Right cardiac atrium (tissue), 5 donors: ENCODE results near the gene ZNF350. TPM values are rescaled to one million over a fixed set of nuclear protein-coding genes. Genes with fewer than 3 reads are reported as not detected.

ENCODE experiments used
- ATAC-seq, 2 donors: fragments of 200-7000 bp; cut with Tn5 transposase; one replicate each; pipeline versions ENCODE4 v1.8.0 to v1.9.1; 2020; ENCODE audit warnings: moderate library complexity in 2 of 2, mild to moderate bottlenecking in 1 of 2
- DNase-seq, 3 donors: peaks; one replicate each; pipeline ENCODE4 v3.0.0-alpha.2; 2020
- H3K27ac ChIP-seq: one replicate; pipeline ENCODE4 v1.5.1; 2013; ENCODE audit warnings: mild to moderate bottlenecking, low read length, control low read depth, moderate library complexity
- H3K27me3 ChIP-seq: one replicate; pipeline ENCODE4 v1.6.1; 2013; ENCODE audit not compliant: control insufficient read depth, insufficient read depth
- H3K4me1 ChIP-seq: one replicate; pipeline ENCODE4 v1.6.1; 2013; ENCODE audit warnings: low read length; ENCODE audit not compliant: control insufficient read depth, insufficient read depth
- H3K4me3 ChIP-seq: one replicate; pipeline ENCODE4 v1.5.1; 2013; ENCODE audit warnings: low read length, control low read depth
- H3K9me3 ChIP-seq: one replicate; pipeline ENCODE4 v1.6.1; 2013; ENCODE audit warnings: low read length; ENCODE audit not compliant: control insufficient read depth
- WGBS: extraction: QIAGEN DNeasy Blood & Tissue Kit; methylation state at CpG from one replicate; pipeline ENCODE4 v1.1.7; 2013; 5-methylcytosine and 5-hydroxymethylcytosine counted together
- intact Hi-C, 4 donors: fragments of 100-400 bp; cut with DNase I; formaldehyde crosslinking; loops; one replicate each; pipeline versions ENCODE4 v1.11.0 to v1.14.0; 2022 to 2023
- polyA plus RNA-seq: library from polyadenylated mRNA; stranded (reverse); fragments of 200-250 nt; gene quantifications from one replicate; pipeline ENCODE4 v1.2.3, GENCODE V29; 2013
- total RNA-seq, 4 donors: library from RNA; stranded (reverse); fragmentation: NEBNext Ultra II Directional; extraction: Animal tissue kit (Norgen Biotek cat#: 25700); gene quantifications; one replicate each; pipeline ENCODE4 v1.2.1, GENCODE V29; 2021
- donor health status: healthy with polysubstance abuse.
- donor health status: DM: no; HTN: yes; CAD: no.
- donor health status: DM: no; HTN: no; CAD: no.
- donor health status: DM: no; HTN: yes; CAD: no; lungs with severe emphysema.
- donor health status: DM: yes; HTN: yes; CAD: no.

Gene ZNF350
- total and polyA plus RNA-seq, 5 donors, result 5.2 to 11.3 (median 9.6) TPM

GRCh38 chr19:51927859-51928258, 58.8 kb downstream of the ZNF350 start:
- Histone ChIP-seq H3K4me3 (peak overlapping the region; percentile 99), H3K4me1 (peaks cover 3% of the 10 kb centered on the region), H3K9me3 (peaks cover 2% of the 10 kb centered on the region), H3K27ac (no peak overlapping the region), H3K27me3 (no peaks in the 10 kb centered on the region)
- DNase-seq, result no peak
- WGBS, result 35% methylated on average over 13 of the region's 13 CpGs
- no peak for ATAC-seq
- intact Hi-C loops, result loop anchor here in 1 of 4 donors (10.0 kb wide), 1 partner anchor 57 kb away; the partner anchor contains the start of gene ZNF350

DNA sequence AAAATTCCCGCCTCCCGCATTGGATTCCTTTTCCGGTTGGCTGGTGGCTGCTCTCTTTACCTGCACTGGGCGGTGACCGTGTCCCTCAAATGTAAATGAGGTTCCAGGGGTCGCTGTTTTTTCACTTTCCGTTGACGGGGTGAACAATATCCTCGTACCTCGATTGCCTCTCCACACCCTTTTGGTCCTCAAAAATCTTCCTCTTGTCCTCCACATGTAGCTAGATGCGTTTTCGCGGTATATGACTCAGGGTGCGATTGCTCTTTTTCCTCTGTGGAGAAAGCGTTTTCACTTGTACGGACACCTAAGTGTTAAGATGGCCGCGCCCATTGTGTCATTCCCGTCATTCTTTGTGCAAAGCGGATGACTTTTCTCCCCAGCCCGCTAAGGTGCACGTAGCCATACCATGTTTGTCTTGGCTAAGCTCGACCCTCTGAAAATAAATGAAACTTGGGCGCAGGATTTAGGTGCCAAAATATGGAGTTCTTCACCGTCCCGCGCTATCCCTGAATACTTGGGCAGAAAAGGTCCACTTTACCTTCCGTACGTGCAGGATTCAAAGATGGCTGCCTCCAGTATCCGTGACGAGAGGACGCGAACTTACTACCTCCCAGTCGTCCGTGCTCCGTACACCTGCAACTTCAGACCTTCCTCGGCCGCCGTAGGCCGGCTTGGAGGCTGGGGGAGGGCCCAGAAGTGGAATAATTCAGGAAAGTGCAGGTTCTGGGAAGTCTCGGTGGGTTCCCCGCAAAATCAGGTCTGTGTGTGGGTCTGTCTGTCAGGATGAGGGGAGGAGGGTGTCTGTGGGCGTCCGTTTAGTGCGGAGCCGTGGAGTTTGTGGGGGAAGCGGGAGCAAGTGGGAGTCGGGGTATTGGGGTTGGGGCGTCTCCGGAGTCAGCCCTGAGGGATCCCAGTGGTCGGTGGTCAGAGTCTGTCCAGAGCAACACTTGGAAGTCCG, 59.6 kb downstream of the ZNF350 start, which contains the start of gene ZNF613:
TSS of gene ZNF613 (plus strand) at position 689 of the 958 bp plus-strand sequence. CDS start 8,749 bp downstream, outside the sequence.
- Histone ChIP-seq H3K9me3 (peaks cover 5% of the 10 kb centered on the region), H3K27me3 (no peaks in the 10 kb centered on the region), H3K27ac (peak within 1 kb of the TSS; percentile 95), H3K4me3 (peak within 1 kb of the TSS; percentile 99), H3K4me1 (peaks cover 3% of the 10 kb centered on the region)
- ATAC-seq, result peak; percentile 98 to 99
- DNase-seq, result peak; percentile 91 to 94 (median 94)
- intact Hi-C loops, result loop anchor here in 1 of 4 donors (10.0 kb wide), 1 partner anchor 58 kb away; the partner anchor contains the start of gene ZNF350
- WGBS, result under 1% methylated on average over 52 of the region's 52 CpGs

DNA sequence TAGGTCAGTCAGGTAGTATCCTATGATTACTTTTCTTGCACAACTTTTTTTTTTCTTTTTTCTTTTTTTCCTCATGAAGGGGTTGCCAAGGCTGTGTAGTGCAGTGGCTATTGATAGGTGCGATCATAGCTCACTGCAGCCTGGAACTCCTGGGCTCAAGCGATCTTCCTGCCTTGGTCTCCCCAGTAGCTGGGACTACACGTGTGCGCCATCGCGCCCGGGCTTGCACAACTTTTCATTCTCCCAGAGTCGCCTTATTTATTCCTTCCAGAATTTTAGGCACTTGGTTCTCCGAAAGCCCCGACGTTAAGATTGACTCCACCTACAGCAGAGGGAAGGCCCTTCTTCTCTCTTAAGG, 60.2 kb downstream of the ZNF350 start:
- Histone ChIP-seq H3K27ac (peak overlapping the region; percentile 95), H3K9me3 (peaks cover 5% of the 10 kb centered on the region), H3K27me3 (no peaks in the 10 kb centered on the region), H3K4me3 (peak overlapping the region; percentile 99), H3K4me1 (peaks cover 3% of the 10 kb centered on the region)
- 17% methylated on average over 11 of the region's 11 CpGs for WGBS
- intact Hi-C loops, result loop anchor here in 1 of 4 donors (10.0 kb wide), 1 partner anchor 58 kb away; the partner anchor contains the start of gene ZNF350
- DNase-seq (no peak), ATAC-seq (no peak)

- no peaks in the 10 kb centered on the region for H3K27me3 ChIP-seq
- 88% methylated on average over 8 of the region's 8 CpGs for WGBS
- H3K4me3 ChIP-seq, result no peak overlapping the region
- H3K27ac ChIP-seq, result no peak overlapping the region
- peaks cover 18% of the 10 kb centered on the region for H3K9me3 ChIP-seq
- no peaks in the 10 kb centered on the region for H3K4me1 ChIP-seq
- ATAC-seq (no peak), DNase-seq (no peak)
- intact Hi-C loops, result loop anchor here in 1 of 4 donors (10.0 kb wide), 1 partner anchor 63 kb away; the partner anchor contains the start of gene ZNF350
Measured at GRCh38 chr19:51921949-51922348, 64.7 kb downstream of the ZNF350 start.

DNA sequence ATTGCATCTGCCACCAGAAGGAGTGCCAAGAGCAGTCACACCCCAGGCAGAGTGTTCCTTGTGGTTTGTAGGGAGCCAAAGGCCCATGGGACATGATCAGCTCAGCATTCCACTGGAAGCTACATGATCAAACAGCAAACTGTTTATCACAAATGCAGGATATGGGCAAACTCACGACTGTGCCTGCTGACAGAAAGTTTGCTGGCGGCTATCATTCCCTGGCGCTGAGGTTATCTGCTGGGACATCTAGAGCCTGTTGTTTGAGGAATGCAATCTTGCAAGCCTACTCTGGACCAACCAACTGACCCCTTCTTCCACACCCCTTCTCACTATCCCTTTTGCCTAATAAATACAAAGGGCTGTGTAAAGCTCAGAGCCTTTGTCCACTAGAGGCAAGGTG, 67.0 kb downstream of the ZNF350 start:
- no peaks in the 10 kb centered on the region for H3K4me1 ChIP-seq
- no peak for DNase-seq
- H3K27ac ChIP-seq, result no peak overlapping the region
- H3K9me3 ChIP-seq, result peaks cover 18% of the 10 kb centered on the region
- H3K27me3 ChIP-seq, result no peaks in the 10 kb centered on the region
- H3K4me3 ChIP-seq, result no peak overlapping the region
- intact Hi-C loops, result loop anchor here in 1 of 4 donors (10.0 kb wide), 1 partner anchor 65 kb away; the partner anchor contains the start of gene ZNF350
- 85% methylated on average over 3 of the region's 3 CpGs for whole genome bisulfite sequencing
- no peak for ATAC-seq

DNA sequence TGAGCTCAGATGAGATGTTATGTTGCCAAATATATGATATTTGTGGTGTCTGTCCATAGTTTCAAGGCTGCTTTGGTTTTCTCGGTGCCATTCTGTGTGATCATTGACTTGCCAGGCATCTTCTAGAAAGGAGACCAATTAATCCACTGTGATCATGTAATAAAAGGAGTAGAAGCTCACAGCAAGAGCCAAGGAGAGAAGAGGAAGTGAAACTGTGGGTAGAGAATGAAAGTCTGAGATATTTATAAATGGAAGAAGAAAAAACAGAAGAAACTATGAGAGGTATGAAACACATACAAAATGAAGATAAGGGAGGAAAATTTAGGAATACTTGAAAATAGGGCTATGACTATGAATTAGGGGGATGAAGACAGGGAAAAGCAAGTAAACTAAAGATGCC, 70.5 kb downstream of the ZNF350 start:
- no peak for DNase-seq
- whole genome bisulfite sequencing, result 84% methylated on average over 1 of the region's 1 CpG
- no peak for ATAC-seq
- H3K27me3 ChIP-seq, result no peaks in the 10 kb centered on the region
- intact Hi-C loops, result no loop called here
- no peak overlapping the region for H3K27ac ChIP-seq
- H3K4me3 ChIP-seq, result no peak overlapping the region
- no peaks in the 10 kb centered on the region for H3K4me1 ChIP-seq
- H3K9me3 ChIP-seq, result peaks cover 13% of the 10 kb centered on the region

DNA sequence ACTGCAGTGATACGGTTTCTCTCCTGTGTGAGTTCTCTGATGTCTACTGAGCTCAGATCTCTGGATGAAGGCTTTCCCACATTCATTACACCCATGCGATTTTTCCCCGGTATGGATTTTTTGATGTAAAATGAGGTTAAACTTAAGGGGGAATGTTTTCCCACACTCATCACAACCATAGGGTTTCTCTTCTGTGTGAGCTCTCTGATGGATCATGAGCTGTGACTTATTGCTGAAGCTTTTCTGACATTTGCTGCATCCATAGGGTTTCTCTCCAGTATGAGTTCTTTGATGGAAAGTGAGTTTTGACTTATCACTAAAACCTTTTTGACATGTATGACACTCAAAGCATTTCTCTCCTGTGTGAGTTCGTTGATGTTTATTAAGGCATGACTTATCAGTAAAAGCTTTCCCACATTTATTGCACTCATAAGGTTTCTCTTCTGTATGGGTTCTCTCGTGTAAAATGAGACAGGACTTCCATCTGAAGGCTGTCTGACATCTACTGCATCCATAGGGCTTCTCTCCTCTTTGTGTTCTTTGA, 71.2 kb downstream of the ZNF350 start:
- no peak overlapping the region for H3K4me3 ChIP-seq
- WGBS, result 77% methylated on average over 5 of the region's 5 CpGs
- H3K27ac ChIP-seq, result no peak overlapping the region
- DNase-seq, result no peak
- no peaks in the 10 kb centered on the region for H3K27me3 ChIP-seq
- peaks cover 13% of the 10 kb centered on the region for H3K9me3 ChIP-seq
- intact Hi-C loops, result no loop called here
- no peaks in the 10 kb centered on the region for H3K4me1 ChIP-seq
- no peak for ATAC-seq

Other genes starting within 250 kb of the ZNF350 start
- 10 to 100 TPM in 1 of 4 donors, 1 to 10 TPM in 3; 3.6 to 15.1 (median 7.0) TPM for gene FPR1, start 235.0 kb downstream of the ZNF350 start, total RNA-seq
- 0.97 TPM for gene FPR1, start 235.0 kb downstream of the ZNF350 start, polyA plus RNA-seq
- gene FPR2, start 225.7 kb downstream of the ZNF350 start, total RNA-seq, result 1 to 10 TPM in 2 of 4 donors, under 1 TPM in 2; 0.42 to 1.4 (median 1.0) TPM
- 0.09 TPM for gene FPR2, start 225.7 kb downstream of the ZNF350 start, polyA plus RNA-seq
- gene FPR3, start 191.7 kb downstream of the ZNF350 start, total RNA-seq, result 10 to 100 TPM in 1 of 4 donors, 1 to 10 TPM in 3; 4.2 to 11.8 (median 7.8) TPM
- 1.6 TPM for gene FPR3, start 191.7 kb downstream of the ZNF350 start, polyA plus RNA-seq
- 10 to 100 TPM in 3 of 4 donors, 1 to 10 TPM in 1; 8.4 to 14.2 (median 10.5) TPM for gene ZNF577, start 98.9 kb downstream of the ZNF350 start, total RNA-seq
- gene ZNF577, start 98.9 kb downstream of the ZNF350 start, polyA plus RNA-seq, result 9.3 TPM
- gene ZNF649, start 81.8 kb downstream of the ZNF350 start, total RNA-seq, result 10 to 100 TPM; 11.2 to 14.1 (median 11.7) TPM
- gene ZNF649, start 81.8 kb downstream of the ZNF350 start, polyA plus RNA-seq, result 5.2 TPM
- 1 to 10 TPM; 3.4 to 6.2 (median 5.3) TPM for gene ZNF613, start 59.4 kb downstream of the ZNF350 start, total RNA-seq
- 3.9 TPM for gene ZNF613, start 59.4 kb downstream of the ZNF350 start, polyA plus RNA-seq
- gene ZNF615, start 21.4 kb upstream of the ZNF350 start, total RNA-seq, result 10 to 100 TPM; 13.0 to 15.6 (median 15.1) TPM
- 5.4 TPM for gene ZNF615, start 21.4 kb upstream of the ZNF350 start, polyA plus RNA-seq
- 10 to 100 TPM in 1 of 4 donors, 1 to 10 TPM in 3; 7.5 to 10.5 (median 8.0) TPM for gene ZNF614, start 41.5 kb upstream of the ZNF350 start, total RNA-seq
- 4.0 TPM for gene ZNF614, start 41.5 kb upstream of the ZNF350 start, polyA plus RNA-seq
- gene ZNF432, start 62.0 kb upstream of the ZNF350 start, total RNA-seq, result 10 to 100 TPM in 3 of 4 donors, 1 to 10 TPM in 1; 8.3 to 13.5 (median 12.5) TPM
- 6.2 TPM for gene ZNF432, start 62.0 kb upstream of the ZNF350 start, polyA plus RNA-seq
- gene ZNF841, start 108.9 kb upstream of the ZNF350 start, total RNA-seq, result 10 to 100 TPM; 11.0 to 17.9 (median 13.1) TPM
- 4.7 TPM for gene ZNF841, start 108.9 kb upstream of the ZNF350 start, polyA plus RNA-seq
- 1 to 10 TPM; 5.7 to 8.2 (median 6.6) TPM for gene ZNF616, start 153.1 kb upstream of the ZNF350 start, total RNA-seq
- gene ZNF616, start 153.1 kb upstream of the ZNF350 start, polyA plus RNA-seq, result 1.6 TPM
- 1 to 10 TPM; 5.6 to 9.4 (median 8.6) TPM for gene ZNF836, start 184.8 kb upstream of the ZNF350 start, total RNA-seq
- gene ZNF836, start 184.8 kb upstream of the ZNF350 start, polyA plus RNA-seq, result 3.4 TPM
- gene PPP2R1A, start 203.2 kb upstream of the ZNF350 start, total RNA-seq, result 100 to 1,000 TPM; 370 to 446 (median 409) TPM
- 235 TPM for gene PPP2R1A, start 203.2 kb upstream of the ZNF350 start, polyA plus RNA-seq